Measurements from ENCODE around the gene CUX1. TPM values are rescaled to one million over a fixed set of nuclear protein-coding genes. Genes with fewer than 3 reads are reported as not detected.
A peak's percentile ranks its signal among the peaks of the same experiment; 100 is the strongest.

Gene CUX1
- polyA plus RNA-seq, 3 donors, result 94.4 to 104 (median 98.5) TPM

GRCh38 chr7:102271158-102271798 lies 453.9 kb downstream of the CUX1 start:
- no peak for DNase-seq (ENCODE audit: low read depth in 3 of 3, low spot score in 2 of 3)

- DNase-seq (ENCODE audit: low read depth in 3 of 3, low spot score in 2 of 3), result no peak
Measured at GRCh38 chr7:102272075-102272916, 454.9 kb downstream of the CUX1 start.

- DNase-seq (ENCODE audit: low read depth in 3 of 3, low spot score in 2 of 3), result no peak
Measured at GRCh38 chr7:102272917-102273748, 455.7 kb downstream of the CUX1 start.

GRCh38 chr7:102273749-102274712 lies 456.6 kb downstream of the CUX1 start:
- DNase-seq (ENCODE audit: low read depth in 3 of 3, low spot score in 2 of 3), result no peak

- DNase-seq (ENCODE audit: low read depth in 3 of 3, low spot score in 2 of 3), result no peak
Measured at GRCh38 chr7:102275123-102275703, 457.8 kb downstream of the CUX1 start.

- no peak for DNase-seq (ENCODE audit: low read depth in 3 of 3, low spot score in 2 of 3)
Measured at GRCh38 chr7:102277901-102278300, 460.5 kb downstream of the CUX1 start.

- DNase-seq (ENCODE audit: low read depth in 3 of 3, low spot score in 2 of 3), result peak in 2 of 3 donors; percentile 63 to 65
Measured at GRCh38 chr7:102279537-102280400, 462.3 kb downstream of the CUX1 start.

- DNase-seq (ENCODE audit: low read depth in 3 of 3, low spot score in 2 of 3), result no peak
Measured at GRCh38 chr7:102280521-102280920, 463.1 kb downstream of the CUX1 start.

GRCh38 chr7:102281785-102282184 lies 464.4 kb downstream of the CUX1 start:
- no peak for DNase-seq (ENCODE audit: low read depth in 3 of 3, low spot score in 2 of 3)

GRCh38 chr7:102282465-102283362 lies 465.3 kb downstream of the CUX1 start:
- no peak for DNase-seq (ENCODE audit: low read depth in 3 of 3, low spot score in 2 of 3)

GRCh38 chr7:102283477-102284189 lies 466.2 kb downstream of the CUX1 start:
- no peak for DNase-seq (ENCODE audit: low read depth in 3 of 3, low spot score in 2 of 3)

GRCh38 chr7:102284399-102284798 lies 467.0 kb downstream of the CUX1 start:
- DNase-seq (ENCODE audit: low read depth in 3 of 3, low spot score in 2 of 3), result no peak

GRCh38 chr7:102284891-102285539 lies 467.6 kb downstream of the CUX1 start:
- DNase-seq (ENCODE audit: low read depth in 3 of 3, low spot score in 2 of 3), result no peak

GRCh38 chr7:102285540-102286236 lies 468.3 kb downstream of the CUX1 start:
- no peak for DNase-seq (ENCODE audit: low read depth in 3 of 3, low spot score in 2 of 3)

GRCh38 chr7:102286237-102287110 lies 469.0 kb downstream of the CUX1 start, which contains the start of gene SH2B2:
TSS of gene SH2B2 (plus strand) at chr7:102286868. CDS start at chr7:102300551, 13,683 bp downstream.
- DNase-seq (ENCODE audit: low read depth in 3 of 3, low spot score in 2 of 3), result no peak

All from right renal cortex interstitium (tissue), 3 donors.